CD14-positive monocyte (primary cell): Measurements from ENCODE around the gene LMO7. TPM values are rescaled to one million over a fixed set of nuclear protein-coding genes. Genes with fewer than 3 reads are reported as not detected.

Source experiments
- DNase-seq, 3 donors: peaks; one replicate each; pipeline ENCODE4 v3.0.0-alpha.2; 2011 to 2022
- H2AFZ ChIP-seq: 2 replicates; pipeline ENCODE4 v1.6.0; 2012; ENCODE audit warnings: mild to moderate bottlenecking, low read depth, low read length, inconsistent platforms; ENCODE audit not compliant: insufficient read depth, poor library complexity, severe bottlenecking
- H3K27ac ChIP-seq, 2 donors: 1 replicate in 1 of 2; 2 replicates in 1 of 2; pipeline ENCODE4 v1.5.1; 2012 to 2013; ENCODE audit warnings: low read length in 2 of 2, control low read depth in 1 of 2, inconsistent platforms in 1 of 2, low read depth in 1 of 2, mild to moderate bottlenecking in 1 of 2
- H3K27me3 ChIP-seq, 2 donors: one replicate each; pipeline versions ENCODE4 v1.6.0 to v1.6.1; 2011 to 2013; ENCODE audit warnings: low read length in 2 of 2; ENCODE audit not compliant: control insufficient read depth in 2 of 2, insufficient read depth in 2 of 2
- H3K36me3 ChIP-seq, 2 donors: replicated peaks in 1 of 2; 1 replicate in 1 of 2; 2 replicates in 1 of 2; pipeline versions ENCODE4 v1.5.1 to v1.6.1; 2012 to 2013; ENCODE audit warnings: low read length in 2 of 2, control low read depth in 1 of 2, inconsistent platforms in 1 of 2, mild to moderate bottlenecking in 1 of 2; ENCODE audit not compliant: insufficient read depth in 2 of 2, control insufficient read depth in 1 of 2
- H3K4me1 ChIP-seq, 2 donors: 1 replicate in 1 of 2; 2 replicates in 1 of 2; pipeline versions ENCODE4 v1.5.1 to v1.6.1; 2012 to 2013; ENCODE audit warnings: low read length in 2 of 2, control low read depth in 1 of 2, inconsistent platforms in 1 of 2, mild to moderate bottlenecking in 1 of 2, moderate library complexity in 1 of 2; ENCODE audit not compliant: insufficient read depth in 2 of 2, control insufficient read depth in 1 of 2
- H3K4me2 ChIP-seq: replicated peaks from 2 replicates; pipeline ENCODE3; 2012; ENCODE audit warnings: low read length, moderate library complexity, mild to moderate bottlenecking; ENCODE audit not compliant: poor library complexity, severe bottlenecking; ENCODE audit errors: extremely low read depth
- H3K4me3 ChIP-seq, 3 experiments: fragments of 200-600 bp in 1 of 3; sonication (generic) in 1 of 3; replicated peaks in 1 of 3; 1 replicate in 2 of 3; 2 replicates in 1 of 3; pipeline ENCODE4 v1.5.1; 2011 to 2013; ENCODE audit warnings: low read length in 3 of 3, mild to moderate bottlenecking in 3 of 3, control low read depth in 2 of 3, low read depth in 2 of 3, inconsistent platforms in 1 of 3, moderate library complexity in 1 of 3
- H3K79me2 ChIP-seq: 2 replicates; pipeline ENCODE4 v1.6.0; 2012; ENCODE audit warnings: mild to moderate bottlenecking, control low read depth, inconsistent platforms, low read length, moderate library complexity; ENCODE audit not compliant: insufficient read depth
- H3K9ac ChIP-seq: 2 replicates; pipeline ENCODE4 v1.6.0; 2017; ENCODE audit warnings: low read length, mild to moderate bottlenecking; ENCODE audit not compliant: insufficient read depth, poor library complexity, severe bottlenecking
- H3K9me3 ChIP-seq, 2 donors: replicated peaks in 1 of 2; 1 replicate in 1 of 2; 2 replicates in 1 of 2; pipeline versions ENCODE4 v1.5.1 to v1.6.1; 2012 to 2013; ENCODE audit warnings: low read length in 2 of 2, control low read depth in 1 of 2; ENCODE audit not compliant: control insufficient read depth in 1 of 2, insufficient read depth in 1 of 2
- H4K20me1 ChIP-seq: 2 replicates; pipeline ENCODE4 v1.6.0; 2012; ENCODE audit warnings: mild to moderate bottlenecking, low read length, control low read depth, moderate library complexity; ENCODE audit not compliant: insufficient read depth
- H3K27ac Mint-ChIP-seq, 7 donors: one replicate each; pipeline ENCODE4 v1.8.0; 2020; ENCODE audit warnings: mild to moderate bottlenecking in 7 of 7, mixed read lengths in 7 of 7, moderate library complexity in 6 of 7, inconsistent platforms in 2 of 7
- H3K27me3 Mint-ChIP-seq, 3 donors: one replicate each; pipeline ENCODE4 v1.8.0; 2021 to 2022; ENCODE audit warnings: low read depth in 3 of 3, mild to moderate bottlenecking in 3 of 3, mixed read lengths in 3 of 3, moderate library complexity in 3 of 3, inconsistent platforms in 1 of 3
- H3K36me3 Mint-ChIP-seq, 2 donors: one replicate each; pipeline ENCODE4 v1.8.0; 2020; ENCODE audit warnings: mixed read lengths in 2 of 2, inconsistent platforms in 1 of 2, mild to moderate bottlenecking in 1 of 2
- H3K4me1 Mint-ChIP-seq: one replicate; pipeline ENCODE4 v1.8.0; 2020; ENCODE audit warnings: mild to moderate bottlenecking, mixed read lengths
- H3K4me3 Mint-ChIP-seq, 2 donors: one replicate each; pipeline ENCODE4 v1.8.0; 2020; ENCODE audit warnings: mild to moderate bottlenecking in 2 of 2, mixed read lengths in 2 of 2, moderate library complexity in 1 of 2
- H3K9me3 Mint-ChIP-seq, 7 donors: one replicate each; pipeline ENCODE4 v1.8.0; 2020 to 2022; ENCODE audit warnings: mixed read lengths in 7 of 7, mild to moderate bottlenecking in 6 of 7, moderate library complexity in 6 of 7, inconsistent platforms in 2 of 7
- WGBS: methylation state at CpG from one replicate; pipeline ENCODE4 v1.1.5; 2013; ENCODE audit warnings: missing lambda C conversion rate; ENCODE audit not compliant: insufficient coverage; 5-methylcytosine and 5-hydroxymethylcytosine counted together
- intact Hi-C, 2 donors: fragments of 100-400 bp; cut with micrococcal nuclease; formaldehyde crosslinking; loops; one replicate each; pipeline versions ENCODE4 v1.15.0 to v1.15.1; 2023
- polyA plus RNA-seq, 3 donors: library from polyadenylated mRNA; depleted of rRNA in 1 of 3; unstranded in 2 of 3; stranded (reverse) in 1 of 3; fragments of 300-500 nt in 2 of 3; fragments of >200 nt in 1 of 3; fragmentation: Illumina TruSeq in 2 of 3; gene quantifications; 1 replicate in 2 of 3; 2 replicates in 1 of 3; pipeline ENCODE4 v1.2.3, GENCODE V29; 2012 to 2021
- TF ChIP-seq, protein P1 (sequence below): fragments of 200-600 bp; IDR thresholded peaks from one replicate; pipeline ENCODE4 v1.8.0; 2022; ENCODE audit warnings: antibody characterized with exemption, mild to moderate bottlenecking

LMO7 gene
- polyA plus RNA-seq, 3 donors = 0.79 to 1.6 (median 0.90) TPM

DNA sequence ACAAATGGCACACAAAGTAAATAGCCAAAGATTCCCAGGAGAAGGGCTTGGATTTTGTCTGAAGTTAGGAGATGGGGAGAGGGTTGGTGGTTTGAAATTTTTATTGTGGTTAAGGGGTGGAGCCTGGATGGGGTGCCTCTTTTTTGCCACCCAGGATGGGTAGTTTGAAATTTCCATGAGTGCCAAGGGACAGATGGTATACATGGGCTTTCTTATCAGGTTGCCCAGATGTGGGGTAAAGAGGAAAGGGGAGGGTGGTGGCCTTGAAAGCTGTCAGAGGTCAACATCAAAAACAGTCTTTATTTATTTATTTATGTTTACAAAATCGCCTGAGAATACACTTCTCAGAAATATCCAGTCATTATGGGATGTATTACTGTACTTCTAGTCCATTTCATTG is 46.2 kb downstream of the LMO7 start:
- no peaks in the 10 kb centered on the region for H3K4me1 ChIP-seq
- no peak for DNase-seq
- WGBS = no CpG with 5 or more reads among the region's 1 CpG
- no peak overlapping the region for H3K27ac Mint-ChIP-seq
- no peaks in the 10 kb centered on the region for H3K27me3 ChIP-seq
- peaks cover 0 to 2% of the 10 kb centered on the region in 2 donors for H3K36me3 Mint-ChIP-seq
- TF ChIP-seq, protein P1, sequence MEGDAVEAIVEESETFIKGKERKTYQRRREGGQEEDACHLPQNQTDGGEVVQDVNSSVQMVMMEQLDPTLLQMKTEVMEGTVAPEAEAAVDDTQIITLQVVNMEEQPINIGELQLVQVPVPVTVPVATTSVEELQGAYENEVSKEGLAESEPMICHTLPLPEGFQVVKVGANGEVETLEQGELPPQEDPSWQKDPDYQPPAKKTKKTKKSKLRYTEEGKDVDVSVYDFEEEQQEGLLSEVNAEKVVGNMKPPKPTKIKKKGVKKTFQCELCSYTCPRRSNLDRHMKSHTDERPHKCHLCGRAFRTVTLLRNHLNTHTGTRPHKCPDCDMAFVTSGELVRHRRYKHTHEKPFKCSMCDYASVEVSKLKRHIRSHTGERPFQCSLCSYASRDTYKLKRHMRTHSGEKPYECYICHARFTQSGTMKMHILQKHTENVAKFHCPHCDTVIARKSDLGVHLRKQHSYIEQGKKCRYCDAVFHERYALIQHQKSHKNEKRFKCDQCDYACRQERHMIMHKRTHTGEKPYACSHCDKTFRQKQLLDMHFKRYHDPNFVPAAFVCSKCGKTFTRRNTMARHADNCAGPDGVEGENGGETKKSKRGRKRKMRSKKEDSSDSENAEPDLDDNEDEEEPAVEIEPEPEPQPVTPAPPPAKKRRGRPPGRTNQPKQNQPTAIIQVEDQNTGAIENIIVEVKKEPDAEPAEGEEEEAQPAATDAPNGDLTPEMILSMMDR = no peak
- H3K27ac ChIP-seq = no peak overlapping the region
- H3K4me2 ChIP-seq = no peak overlapping the region
- peaks cover 0 to 3% (median 0%) of the 10 kb centered on the region in 3 donors for H3K27me3 Mint-ChIP-seq
- intact Hi-C loops = no loop called here
- H3K9me3 ChIP-seq = no peaks in the 10 kb centered on the region
- no peaks in the 10 kb centered on the region for H4K20me1 ChIP-seq
- H3K4me3 Mint-ChIP-seq = no peak overlapping the region
- peaks cover 0 to 3% (median 0%) of the 10 kb centered on the region in 7 donors for H3K9me3 Mint-ChIP-seq
- H3K4me1 Mint-ChIP-seq = no peaks in the 10 kb centered on the region
- no peaks in the 10 kb centered on the region for H3K79me2 ChIP-seq
- H3K4me3 ChIP-seq = no peak overlapping the region
- no peaks in the 10 kb centered on the region for H3K36me3 ChIP-seq
- H2AFZ ChIP-seq = no peak overlapping the region
- H3K9ac ChIP-seq = no peak overlapping the region

- Histone ChIP-seq H3K4me2 (no peak overlapping the region), H3K27ac (no peak overlapping the region), H3K4me1 (no peaks in the 10 kb centered on the region), H2AFZ (no peak overlapping the region), H3K79me2 (no peaks in the 10 kb centered on the region), H3K9me3 (no peaks in the 10 kb centered on the region), H3K9ac (no peak overlapping the region), H3K4me3 (no peak overlapping the region), H3K36me3 (no peaks in the 10 kb centered on the region), H3K27me3 (no peaks in the 10 kb centered on the region), H4K20me1 (no peaks in the 10 kb centered on the region)
- Mint-ChIP-seq H3K9me3 (peaks cover 0 to 3% (median 0%) of the 10 kb centered on the region in 7 donors), H3K4me3 (no peak overlapping the region), H3K27ac (no peak overlapping the region), H3K36me3 (peaks cover 0 to 2% of the 10 kb centered on the region in 2 donors), H3K27me3 (no peaks in the 10 kb centered on the region), H3K4me1 (no peaks in the 10 kb centered on the region)
- 67% methylated on average over 1 of the region's 2 CpGs for WGBS
- no peak for DNase-seq
- intact Hi-C loops = no loop called here
- TF ChIP-seq, protein P1 = no peak
These were observed 49.1 kb downstream of the LMO7 start for GRCh38 chr13:75685239-75685697.
